GM13976 (cell line): ENCODE measurements around the gene IQGAP3.
A peak's percentile ranks its signal among the peaks of the same experiment; 100 is the strongest.

Experiments used
- DNase-seq: peaks from one replicate; pipeline ENCODE4 v3.0.0; 2012; ENCODE audit warnings: low spot score
- CTCF ChIP-seq: IDR thresholded peaks from 2 replicates; pipeline ENCODE4 v1.5.1; 2012; ENCODE audit warnings: borderline replicate concordance, mild to moderate bottlenecking; ENCODE audit not compliant: insufficient read depth; ENCODE audit errors: extremely low read depth, missing control alignments, control extremely low read depth
- in situ Hi-C: fragments of 300-500 bp; cut with MboI; formaldehyde crosslinking; loops from one replicate; pipeline ENCODE4 v1.12.0; 2022; ENCODE audit warnings: low sequenced_read_pairs, mixed read lengths, inconsistent platforms; ENCODE audit not compliant: unreplicated experiment

The IQGAP3 gene

GRCh38 chr1:156509424-156510034 is 62.8 kb downstream of the IQGAP3 start:
- no peak for TF ChIP-seq CTCF
- in situ Hi-C loops: loop anchor here (10.0 kb wide), 1 partner anchor 55 kb away; no protein-coding TSS in a partner anchor
- no peak for DNase-seq

- no peak for DNase-seq
- in situ Hi-C loops: loop anchor here (10.0 kb wide), 1 partner anchor 56 kb away; no protein-coding TSS in a partner anchor
- TF ChIP-seq CTCF: no peak
These were observed 63.5 kb downstream of the IQGAP3 start for GRCh38 chr1:156508955-156509234.

GRCh38 chr1:156508205-156508954 is 64.0 kb downstream of the IQGAP3 start:
- peak; percentile 73 for DNase-seq
- in situ Hi-C loops: loop anchor here (10.0 kb wide), 1 partner anchor 56 kb away; no protein-coding TSS in a partner anchor
- TF ChIP-seq CTCF: no peak

GRCh38 chr1:156506450-156506849 is 65.9 kb downstream of the IQGAP3 start:
- in situ Hi-C loops: loop anchor here (10.0 kb wide), 1 partner anchor 58 kb away; no protein-coding TSS in a partner anchor
- DNase-seq: no peak
- no peak for TF ChIP-seq CTCF

- in situ Hi-C loops: loop anchor here (10.0 kb wide), 1 partner anchor 59 kb away; no protein-coding TSS in a partner anchor
- DNase-seq: no peak
- TF ChIP-seq CTCF: no peak
These were observed 66.6 kb downstream of the IQGAP3 start for GRCh38 chr1:156505679-156506298.

GRCh38 chr1:156504821-156505678 is 67.3 kb downstream of the IQGAP3 start:
- peak; percentile 90 for DNase-seq
- no peak for TF ChIP-seq CTCF
- in situ Hi-C loops: loop anchor here (10.0 kb wide), 1 partner anchor 60 kb away; no protein-coding TSS in a partner anchor
